PC-3 (cell line): Measurements from ENCODE around the gene HECTD1. TPM values are rescaled to one million over a fixed set of nuclear protein-coding genes. Genes with fewer than 3 reads are reported as not detected.
"Not testable (repeated sequence)": the region's sequence is repeated elsewhere in the genome, so short reads cannot be mapped to it uniquely, and the experiment has no call there.

Source experiments
- ATAC-seq: fragments of 200-7000 bp; cut with Tn5 transposase; 2 replicates; pipeline ENCODE4 v1.9.1; 2020; ENCODE audit warnings: mild to moderate bottlenecking, moderate library complexity
- BruUV-seq: library from RNA; stranded (reverse); fragments of 400-500 nt; replicated peaks from 2 replicates; lab custom pipeline; 2021; lab: Mats Ljungman, UMichigan
- CTCF ChIA-PET: fragments of 300-600 bp; sonication (Branson Sonifier 250); formaldehyde crosslinking; loops from one replicate; lab custom pipeline; 2022; ENCODE audit warnings: antibody characterized with exemption; lab: Charles Lee
- POLR2A ChIA-PET: fragments of 300-600 bp; sonication (Branson Sonifier 250); formaldehyde crosslinking; loops from one replicate; lab custom pipeline; 2022; ENCODE audit warnings: antibody characterized with exemption; ENCODE audit not compliant: unreplicated experiment; lab: Charles Lee
- DNase-seq: peaks from one replicate; pipeline ENCODE4 v3.0.0-alpha.2; 2015
- H2AFZ ChIP-seq: fragments of 300-600 bp; sonication (generic); 2 replicates; pipeline ENCODE4 v1.6.0; 2016; ENCODE audit warnings: antibody characterized with exemption, low read length
- H3F3A ChIP-seq: fragments of 300-600 bp; sonication (generic); one replicate; pipeline ENCODE4 v1.6.0; 2017; ENCODE audit warnings: antibody characterized with exemption, low read length, control low read depth, mild to moderate bottlenecking; ENCODE audit not compliant: unreplicated experiment
- H3K27ac ChIP-seq: fragments of 300-600 bp; sonication (generic); 2 replicates; pipeline ENCODE4 v1.5.1; 2016; ENCODE audit warnings: mild to moderate bottlenecking, low read length
- H3K27me3 ChIP-seq: fragments of 300-600 bp; sonication (generic); 2 replicates; pipeline ENCODE4 v1.6.1; 2016; ENCODE audit warnings: low read length, mixed read lengths
- H3K36me3 ChIP-seq: fragments of 300-600 bp; sonication (generic); 2 replicates; pipeline ENCODE4 v1.6.1; 2016; ENCODE audit warnings: low read depth, mixed run types, low read length, mixed read lengths
- H3K4me1 ChIP-seq: fragments of 300-600 bp; sonication (generic); 2 replicates; pipeline ENCODE4 v1.5.1; 2016; ENCODE audit warnings: low read length; ENCODE audit not compliant: insufficient read depth
- H3K4me2 ChIP-seq: fragments of 300-600 bp; sonication (generic); 2 replicates; pipeline ENCODE4 v1.6.0; 2016; ENCODE audit warnings: low read length
- H3K4me3 ChIP-seq: fragments of 300-600 bp; sonication (generic); 2 replicates; pipeline ENCODE4 v1.5.1; 2016; ENCODE audit warnings: mild to moderate bottlenecking, low read length, mixed read lengths
- H3K79me2 ChIP-seq: fragments of 300-600 bp; sonication (generic); 2 replicates; pipeline ENCODE4 v1.6.1; 2017; ENCODE audit warnings: low read length, mixed read lengths
- H3K9ac ChIP-seq: fragments of 300-600 bp; sonication (generic); 2 replicates; pipeline ENCODE4 v1.6.0; 2016; ENCODE audit warnings: mild to moderate bottlenecking, low read length
- H3K9me2 ChIP-seq: fragments of 300-600 bp; sonication (generic); replicated peaks from 2 replicates; pipeline ENCODE4 v1.6.1; 2016; ENCODE audit warnings: mixed run types, low read length, mixed read lengths
- H3K9me3 ChIP-seq: fragments of 300-600 bp; sonication (generic); 2 replicates; pipeline ENCODE4 v1.6.1; 2016; ENCODE audit warnings: low read length, mixed read lengths
- H4K20me1 ChIP-seq: fragments of 300-600 bp; sonication (generic); 2 replicates; pipeline ENCODE4 v1.6.1; 2016; ENCODE audit warnings: low read length, mixed read lengths
- CTCF ChIP-seq: fragments of 300-600 bp; sonication (generic); conservative IDR thresholded peaks from 2 replicates; pipeline ENCODE4 v1.5.1; 2017; ENCODE audit warnings: antibody characterized with exemption, low read depth, mild to moderate bottlenecking, low read length
- EZH2 ChIP-seq: fragments of 300-600 bp; sonication (generic); IDR thresholded peaks from one replicate; pipeline ENCODE4 v1.6.1; 2017; ENCODE audit warnings: antibody characterized with exemption, mild to moderate bottlenecking, low read length; ENCODE audit not compliant: unreplicated experiment
- EZH2phosphoT487 ChIP-seq: fragments of 300-600 bp; sonication (generic); IDR thresholded peaks from 2 replicates; pipeline ENCODE4 v1.6.1; 2018; ENCODE audit warnings: mild to moderate bottlenecking, antibody characterized with exemption, low read length, borderline replicate concordance
- intact Hi-C: fragments of 100-400 bp; cut with micrococcal nuclease; formaldehyde crosslinking; loops from 2 replicates; pipeline ENCODE4 v1.9.0; 2023
- total RNA-seq: library from RNA; depleted of rRNA; stranded (reverse); fragments of >200 nt; gene quantifications from 2 replicates; pipeline ENCODE4 v1.2.3, GENCODE V29; 2014

Gene HECTD1
- total RNA-seq, 1 experiment from 2014 or later: 152 TPM

- Histone ChIP-seq H4K20me1 (peaks cover 27% of the 10 kb centered on the region), H3K27me3 (no peaks in the 10 kb centered on the region), H3K9ac (peak overlapping the region; percentile 99; the same call in 1 of the 2 replicates), H3K27ac (no peak overlapping the region), H2AFZ (no peak overlapping the region), H3K4me2 (peak overlapping the region; percentile 91), H3K4me1 (peaks cover 32% of the 10 kb centered on the region), H3K4me3 (peak overlapping the region; percentile 75), H3K9me2 (no peaks in the 10 kb centered on the region), H3K36me3 (peaks cover 12% of the 10 kb centered on the region), H3K9me3 (no peaks in the 10 kb centered on the region), H3K79me2 (peaks cover 75% of the 10 kb centered on the region), H3F3A (no peaks in the 10 kb centered on the region)
- ATAC-seq: no peak
- TF ChIP-seq CTCF (no peak), EZH2phosphoT487 (no peak), EZH2 (no peak)
- ChIA-PET CTCF (no interaction called here), POLR2A (interaction anchor here (1.2 kb wide), 1 partner anchor 41 kb away, joined by 7 read pairs; no protein-coding TSS in a partner anchor)
- intact Hi-C loops: loop anchor here (5.0 to 10.0 kb wide), 3 partner anchors 92 to 250 kb away; partner anchors contain the start of gene DTD2
- DNase-seq: no peak
- no TSS peak for BruUV-seq
These were observed 2.7 kb downstream of the HECTD1 start for GRCh38 chr14:31204593-31205534.

DNA sequence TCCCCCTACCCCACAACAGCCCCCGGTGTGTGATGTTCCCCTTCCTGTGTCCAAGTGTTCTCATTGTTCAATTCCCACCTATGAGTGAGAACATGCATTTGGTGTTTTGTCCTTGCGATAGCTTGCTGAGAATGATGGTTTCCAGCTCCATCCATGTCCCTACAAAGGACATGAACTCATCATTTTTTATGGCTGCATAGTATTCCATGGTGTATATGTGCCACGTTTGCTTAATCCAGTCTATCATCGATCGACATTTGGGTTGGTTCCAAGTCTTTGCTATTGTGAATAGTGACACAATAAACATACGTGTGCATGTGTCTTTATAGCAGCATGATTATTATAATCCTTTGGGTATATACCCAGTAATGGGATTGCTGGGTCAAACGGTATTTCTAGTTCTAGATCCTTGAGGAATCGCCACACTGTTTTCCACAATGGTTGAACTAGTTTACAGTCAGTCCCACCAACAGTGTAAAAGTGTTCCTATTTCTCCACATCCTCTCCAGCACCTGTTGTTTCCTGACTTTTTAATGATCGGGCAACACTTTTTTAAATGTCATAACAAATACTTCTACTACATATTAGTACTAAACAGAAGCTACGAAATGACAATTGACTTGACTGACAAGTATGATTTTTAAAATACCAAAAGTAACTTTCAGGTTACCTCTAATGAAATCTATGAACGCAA, 3.5 kb downstream of the HECTD1 start:
- H2AFZ ChIP-seq, H3K9me2 ChIP-seq, CTCF ChIA-PET, H3K27me3 ChIP-seq, H3K4me3 ChIP-seq, H3K4me2 ChIP-seq, H3K27ac ChIP-seq, POLR2A ChIA-PET, DNase-seq, H3F3A ChIP-seq, ATAC-seq, H3K9me3 ChIP-seq, H3K9ac ChIP-seq, BruUV-seq: not testable (repeated sequence)
- peaks cover 12% of the 10 kb centered on the region for H3K36me3 ChIP-seq
- peaks cover 31% of the 10 kb centered on the region for H4K20me1 ChIP-seq
- H3K79me2 ChIP-seq: peaks cover 84% of the 10 kb centered on the region
- intact Hi-C loops: loop anchor here (10.0 kb wide), 1 partner anchor 251 kb away; the partner anchor contains the start of gene DTD2
- H3K4me1 ChIP-seq: peaks cover 36% of the 10 kb centered on the region

DNA sequence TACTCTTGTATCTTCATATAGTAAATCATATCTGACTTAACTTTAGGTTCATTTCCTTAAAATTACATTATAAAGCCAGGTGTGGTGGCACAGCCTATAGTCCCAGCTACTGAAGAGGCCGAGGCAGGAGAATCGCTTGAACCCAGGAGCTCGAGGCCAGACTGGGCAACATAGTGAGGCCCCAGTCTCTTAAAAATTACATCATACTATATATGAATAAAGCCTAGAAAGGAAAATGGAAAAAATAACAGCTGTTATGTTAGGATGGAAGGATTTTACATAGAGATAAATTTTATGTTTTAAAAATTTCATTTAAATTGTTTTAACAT, 4.2 kb downstream of the HECTD1 start:
- POLR2A ChIA-PET: no interaction called here
- DNase-seq: no peak
- Histone ChIP-seq H3K9me2 (no peaks in the 10 kb centered on the region), H3K9ac (no peak overlapping the region), H3K27ac (no peak overlapping the region), H3K4me3 (no peak overlapping the region), H3K36me3 (peaks cover 12% of the 10 kb centered on the region), H3K27me3 (no peaks in the 10 kb centered on the region), H4K20me1 (peaks cover 31% of the 10 kb centered on the region), H3F3A (no peaks in the 10 kb centered on the region), H3K9me3 (no peaks in the 10 kb centered on the region), H3K79me2 (peaks cover 90% of the 10 kb centered on the region), H3K4me1 (peaks cover 31% of the 10 kb centered on the region), H2AFZ (no peak overlapping the region), H3K4me2 (no peak overlapping the region)
- no TSS peak for BruUV-seq
- no peak for ATAC-seq
- TF ChIP-seq EZH2 (no peak), CTCF (no peak), EZH2phosphoT487 (no peak)
- CTCF ChIA-PET: no interaction called here
- intact Hi-C loops: loop anchor here (10.0 kb wide), 1 partner anchor 251 kb away; the partner anchor contains the start of gene DTD2
